ENCODE results near the gene SNAP23.

The SNAP23 gene

DNA sequence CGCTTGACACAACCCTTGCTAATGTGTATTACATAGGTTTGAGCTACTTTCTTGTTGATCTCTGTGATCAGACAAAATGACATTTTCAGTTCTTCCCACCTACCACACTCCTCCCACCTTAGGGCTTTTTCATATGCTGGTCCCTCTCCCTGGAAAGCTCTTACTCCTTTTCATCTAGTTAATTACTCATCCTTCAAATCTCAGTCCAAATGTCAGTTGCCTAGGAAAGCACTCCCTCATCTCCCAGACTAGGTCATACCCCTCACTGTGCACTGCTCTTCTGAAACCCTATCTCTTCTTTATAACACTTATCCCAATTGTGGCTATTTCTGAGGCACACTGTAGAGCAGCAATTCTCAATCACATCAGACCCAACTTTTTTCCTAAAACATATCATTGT lies 11.8 kb upstream of the SNAP23 start:
- ATAC-seq (no peak), DNase-seq (ENCODE audit: low spot score in 2 of 2) (no peak)
- H3K27ac Mint-ChIP-seq: no peak overlapping the region
- H3K9me3 Mint-ChIP-seq: no peaks in the 10 kb centered on the region
- no peak overlapping the region for H3K4me3 Mint-ChIP-seq
- H3K4me1 Mint-ChIP-seq: peaks cover 21% of the 10 kb centered on the region
- H3K36me3 Mint-ChIP-seq: peaks cover 22% of the 10 kb centered on the region

DNA sequence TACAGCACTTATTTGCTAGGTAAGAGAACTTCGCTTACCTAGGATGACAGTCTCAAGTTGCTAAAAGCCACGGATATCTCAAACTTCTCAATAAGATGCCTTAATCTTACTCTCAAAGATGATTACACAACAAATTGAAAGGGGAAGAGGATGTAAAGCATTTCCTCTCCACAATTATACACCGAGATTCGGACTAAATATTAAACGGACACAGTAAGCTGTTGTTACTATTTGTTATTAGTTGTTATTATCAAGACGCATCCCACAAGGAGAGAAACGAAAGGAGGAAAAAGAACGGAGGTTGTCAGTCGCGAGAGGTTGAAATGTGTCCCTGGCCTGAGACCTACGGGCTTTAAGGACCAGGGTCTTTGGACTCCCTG lies 5.2 kb upstream of the SNAP23 start:
- H3K4me3 Mint-ChIP-seq: peak overlapping the region; percentile 94
- peaks cover 30% of the 10 kb centered on the region for H3K36me3 Mint-ChIP-seq
- H3K27ac Mint-ChIP-seq: peak overlapping the region; percentile 97
- no peaks in the 10 kb centered on the region for H3K9me3 Mint-ChIP-seq
- no peak for DNase-seq (ENCODE audit: low spot score in 2 of 2)
- ATAC-seq: no peak
- peaks cover 28% of the 10 kb centered on the region for H3K4me1 Mint-ChIP-seq

DNA sequence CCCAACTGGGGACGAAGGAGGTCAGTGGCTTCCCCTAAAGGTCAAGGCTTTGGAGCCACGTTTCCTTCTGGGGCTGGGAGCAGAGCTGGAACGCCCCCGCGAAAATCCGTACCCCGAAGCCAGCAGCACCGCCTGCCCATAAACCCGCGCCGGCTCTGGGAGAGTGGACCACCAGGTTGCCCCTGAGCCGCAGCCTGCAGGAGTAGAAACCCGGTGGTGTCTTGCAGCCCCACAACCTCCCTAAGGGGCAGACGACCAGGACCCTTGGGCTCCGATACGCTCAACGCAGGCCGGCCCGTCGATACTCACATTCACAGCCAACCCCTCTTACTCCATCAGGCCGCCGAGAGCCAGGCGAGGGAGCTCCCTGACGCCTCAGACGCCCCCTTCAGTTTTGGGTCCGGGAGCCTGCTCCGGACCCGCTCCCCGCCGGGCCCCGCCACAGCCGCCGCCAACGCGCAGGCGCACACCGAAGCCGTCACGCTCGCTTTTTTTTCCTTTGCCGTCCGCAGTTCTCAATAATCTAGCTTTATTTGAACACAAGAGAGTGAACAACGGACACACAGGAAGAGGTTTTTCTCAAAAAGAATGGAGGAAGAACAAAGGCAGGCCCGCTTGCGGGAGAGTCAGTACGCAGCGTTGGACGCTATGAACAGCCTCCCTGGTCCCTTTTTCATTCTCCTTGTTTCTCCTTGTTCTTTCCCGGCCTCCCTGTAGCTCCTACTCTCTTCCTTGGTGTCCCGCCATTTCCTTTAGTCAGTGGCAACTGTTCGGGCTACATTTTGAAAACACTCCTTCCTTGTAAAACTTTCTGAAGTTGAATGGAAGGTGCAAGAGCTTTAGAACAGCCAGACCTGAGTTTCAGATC lies 4.5 kb upstream of the SNAP23 start, which contains the start of gene ZNF106:
TSS of gene ZNF106 (minus strand) at position 471 of the 868 bp plus-strand sequence. CDS start 18,852 bp downstream, outside the sequence.
- peak; percentile 77 to 94 for DNase-seq (ENCODE audit: low spot score in 2 of 2)
- Mint-ChIP-seq H3K4me3 (peak within 1 kb of the TSS; percentile 94), H3K4me1 (peaks cover 34% of the 10 kb centered on the region), H3K36me3 (peaks cover 30% of the 10 kb centered on the region), H3K27ac (peak within 1 kb of the TSS; percentile 97), H3K9me3 (no peaks in the 10 kb centered on the region)
- peak; percentile 78 for ATAC-seq

- DNase-seq (ENCODE audit: low spot score in 2 of 2) (no peak), ATAC-seq (no peak)
- Mint-ChIP-seq H3K4me1 (peaks cover 42% of the 10 kb centered on the region), H3K36me3 (peaks cover 25% of the 10 kb centered on the region), H3K9me3 (no peaks in the 10 kb centered on the region), H3K27ac (peak overlapping the region; percentile 97), H3K4me3 (peak overlapping the region; percentile 94)
These were observed 3.8 kb upstream of the SNAP23 start for GRCh38 chr15:42491539-42492225.

DNA sequence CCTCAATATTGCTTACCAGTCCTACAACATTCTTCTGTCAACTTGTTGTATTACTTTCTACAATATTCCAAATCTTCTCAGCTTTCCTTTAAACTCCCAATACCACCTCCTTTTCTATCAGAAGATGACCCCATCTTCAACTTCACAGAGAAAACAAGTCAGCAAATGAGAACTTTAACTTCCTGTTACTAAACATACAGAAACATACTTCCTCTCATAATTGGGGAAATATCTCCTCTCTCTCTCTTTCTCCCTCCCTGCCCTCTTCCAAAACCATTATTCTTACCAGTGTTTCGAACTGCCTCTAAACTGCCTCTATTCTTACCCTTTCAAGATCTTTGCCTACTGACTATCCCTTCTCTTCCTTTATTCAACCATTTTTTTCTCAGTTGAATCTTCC lies 1.8 kb upstream of the SNAP23 start:
- DNase-seq (ENCODE audit: low spot score in 2 of 2): no peak
- peak overlapping the region; percentile 0 for H3K27ac Mint-ChIP-seq
- no peak overlapping the region for H3K4me3 Mint-ChIP-seq
- peaks cover 47% of the 10 kb centered on the region for H3K4me1 Mint-ChIP-seq
- ATAC-seq: no peak
- no peaks in the 10 kb centered on the region for H3K9me3 Mint-ChIP-seq
- peaks cover 19% of the 10 kb centered on the region for H3K36me3 Mint-ChIP-seq

DNA sequence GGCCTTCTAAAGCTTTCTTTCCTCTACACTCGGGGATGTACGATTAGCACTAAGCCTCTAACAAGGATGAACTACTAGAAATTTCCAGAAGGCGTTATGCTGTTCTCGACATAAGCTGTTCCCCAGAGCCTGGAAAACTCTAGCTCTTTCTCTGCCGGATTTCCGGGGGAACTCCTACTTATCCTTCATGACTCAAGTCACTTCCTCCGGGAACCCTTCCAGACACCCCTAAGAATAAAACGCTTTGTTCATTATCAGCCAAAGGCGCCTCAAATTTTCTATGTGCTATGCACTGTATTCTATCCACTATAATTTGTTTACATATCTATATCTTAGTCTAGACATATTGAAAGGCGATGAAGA lies 455 bp upstream of the SNAP23 start:
- Mint-ChIP-seq H3K36me3 (peaks cover 19% of the 10 kb centered on the region), H3K9me3 (no peaks in the 10 kb centered on the region), H3K4me1 (peaks cover 51% of the 10 kb centered on the region), H3K4me3 (peak overlapping the region; percentile 92), H3K27ac (peak overlapping the region; percentile 96)
- DNase-seq (ENCODE audit: low spot score in 2 of 2) (no peak), ATAC-seq (peak; percentile 1)

- H3K4me3 Mint-ChIP-seq: no peak overlapping the region
- H3K4me1 Mint-ChIP-seq: peaks cover 51% of the 10 kb centered on the region
- H3K9me3 Mint-ChIP-seq: no peaks in the 10 kb centered on the region
- H3K27ac Mint-ChIP-seq: peak overlapping the region; percentile 64
- peaks cover 10% of the 10 kb centered on the region for H3K36me3 Mint-ChIP-seq
- no peak for ATAC-seq
- DNase-seq (ENCODE audit: low spot score in 2 of 2): no peak
These were observed 3.0 kb downstream of the SNAP23 start for GRCh38 chr15:42498212-42499068.

DNA sequence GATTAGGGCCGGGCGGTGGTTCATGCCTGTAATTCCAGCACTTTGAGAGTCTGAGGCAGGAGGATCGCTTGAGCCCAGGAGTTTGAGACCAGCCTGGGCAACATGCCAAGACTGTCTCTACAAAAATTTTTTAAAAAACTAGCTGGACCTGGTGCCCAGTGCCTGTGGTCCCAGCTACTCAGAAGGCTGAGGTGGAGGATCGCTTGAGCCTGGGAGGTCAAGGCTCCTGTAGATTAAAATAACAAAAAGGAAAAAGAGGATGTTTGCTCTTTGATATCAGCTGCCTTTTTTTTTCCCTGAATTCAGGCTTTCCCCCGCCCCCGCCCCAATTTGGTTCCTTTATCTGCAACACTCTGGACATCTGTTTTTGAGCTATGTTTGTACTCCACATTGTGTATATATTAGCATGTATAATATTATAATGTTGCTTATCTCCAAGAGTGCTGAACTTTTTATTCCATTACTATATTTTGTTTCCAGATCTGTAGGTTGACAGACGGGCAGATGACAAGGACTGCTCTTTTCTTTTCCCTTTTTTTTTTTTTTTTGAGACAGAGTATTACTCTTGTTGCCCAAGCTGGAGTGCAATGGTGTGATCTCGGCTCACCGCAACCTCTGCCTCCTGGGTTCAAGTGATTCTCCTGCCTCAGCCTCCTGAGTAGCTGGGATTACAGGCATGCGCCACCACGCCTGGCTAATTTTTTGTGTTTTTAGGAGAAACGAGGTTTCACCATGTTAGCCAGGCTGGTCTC lies 4.6 kb downstream of the SNAP23 start:
- DNase-seq (ENCODE audit: low spot score in 2 of 2): no peak
- H3K36me3 Mint-ChIP-seq: peaks cover 11% of the 10 kb centered on the region
- no peak overlapping the region for H3K4me3 Mint-ChIP-seq
- no peak for ATAC-seq
- H3K9me3 Mint-ChIP-seq: no peaks in the 10 kb centered on the region
- H3K4me1 Mint-ChIP-seq: peaks cover 40% of the 10 kb centered on the region
- H3K27ac Mint-ChIP-seq: peak overlapping the region; percentile 43

- Mint-ChIP-seq H3K4me3 (no peak overlapping the region), H3K4me1 (peaks cover 25% of the 10 kb centered on the region), H3K9me3 (no peaks in the 10 kb centered on the region), H3K36me3 (peaks cover 16% of the 10 kb centered on the region), H3K27ac (no peak overlapping the region)
- no peak for DNase-seq (ENCODE audit: low spot score in 2 of 2)
- ATAC-seq: no peak
These were observed 7.0 kb downstream of the SNAP23 start for GRCh38 chr15:42502477-42502876.

GRCh38 chr15:42503825-42504224 lies 8.4 kb downstream of the SNAP23 start:
- Mint-ChIP-seq H3K9me3 (no peaks in the 10 kb centered on the region), H3K27ac (peak overlapping the region; percentile 2), H3K36me3 (peaks cover 29% of the 10 kb centered on the region), H3K4me3 (no peak overlapping the region), H3K4me1 (peaks cover 18% of the 10 kb centered on the region)
- DNase-seq (ENCODE audit: low spot score in 2 of 2) (no peak), ATAC-seq (no peak)

DNA sequence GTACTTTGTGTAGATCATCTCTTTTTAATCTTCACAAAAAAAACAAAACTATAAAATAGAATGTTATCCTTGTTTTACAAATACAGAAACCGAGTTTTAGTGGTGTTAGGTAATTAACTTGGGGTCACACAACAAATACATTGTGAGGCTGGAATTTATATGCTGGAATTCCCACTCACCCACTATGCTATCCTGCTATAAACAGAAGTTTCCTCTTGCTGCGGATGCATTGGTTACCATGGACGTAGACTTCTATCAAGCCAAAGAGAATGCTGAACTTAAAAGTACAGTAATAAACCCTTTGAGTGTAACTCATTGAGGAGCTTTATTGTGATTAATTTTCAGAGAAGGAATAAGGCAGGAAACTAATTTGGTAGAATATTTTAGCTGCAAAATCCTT lies 9.2 kb downstream of the SNAP23 start:
- Mint-ChIP-seq H3K9me3 (no peaks in the 10 kb centered on the region), H3K27ac (peak overlapping the region; percentile 50), H3K4me1 (peaks cover 13% of the 10 kb centered on the region), H3K4me3 (no peak overlapping the region), H3K36me3 (peaks cover 33% of the 10 kb centered on the region)
- DNase-seq (ENCODE audit: low spot score in 2 of 2) (no peak), ATAC-seq (no peak)

GRCh38 chr15:42507514-42507913 lies 12.1 kb downstream of the SNAP23 start:
- DNase-seq (ENCODE audit: low spot score in 2 of 2) (no peak), ATAC-seq (no peak)
- Mint-ChIP-seq H3K27ac (no peak overlapping the region), H3K36me3 (peaks cover 51% of the 10 kb centered on the region), H3K4me3 (no peak overlapping the region), H3K9me3 (no peaks in the 10 kb centered on the region), H3K4me1 (peaks cover 13% of the 10 kb centered on the region)

DNA sequence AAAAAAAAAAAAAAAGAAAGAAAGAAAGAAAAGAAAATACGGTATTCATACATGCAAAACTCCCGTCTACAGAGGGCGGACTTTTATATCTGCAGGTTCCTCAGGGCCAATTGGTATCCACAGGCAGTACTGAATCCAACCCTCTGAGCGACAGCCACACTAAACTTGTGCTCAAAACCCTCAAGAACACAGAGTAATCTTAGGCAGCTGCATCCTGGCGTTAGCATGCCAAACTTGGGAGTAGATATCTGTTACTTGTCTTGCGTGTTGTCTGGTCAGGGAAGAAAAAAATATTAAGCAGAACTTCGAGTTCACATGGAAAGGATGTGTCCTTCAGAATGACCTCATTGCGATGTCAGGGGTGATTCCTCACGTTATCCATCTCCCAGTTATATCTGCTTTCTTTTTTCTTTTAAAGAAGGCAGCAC lies 12.8 kb downstream of the SNAP23 start:
- Mint-ChIP-seq H3K9me3 (no peaks in the 10 kb centered on the region), H3K27ac (no peak overlapping the region), H3K4me3 (no peak overlapping the region), H3K4me1 (peaks cover 13% of the 10 kb centered on the region), H3K36me3 (peaks cover 58% of the 10 kb centered on the region)
- no peak for DNase-seq (ENCODE audit: low spot score in 2 of 2)
- no peak for ATAC-seq

- Mint-ChIP-seq H3K36me3 (peaks cover 75% of the 10 kb centered on the region), H3K9me3 (no peaks in the 10 kb centered on the region), H3K4me3 (no peak overlapping the region), H3K27ac (no peak overlapping the region), H3K4me1 (peaks cover 9% of the 10 kb centered on the region)
- DNase-seq (ENCODE audit: low spot score in 2 of 2): no peak
- no peak for ATAC-seq
These were observed 15.0 kb downstream of the SNAP23 start for GRCh38 chr15:42510258-42511006.

Measured in stimulated activated effector memory CD8-positive, alpha-beta T cell treated with anti-CD3 and anti-CD28 coated beads, Interleukin-12 subunit alpha, Interleukin-12 subunit beta, amount 100 ng/mL, for 72 hours (primary cell).